OCI-LY3 (cell line): ENCODE measurements around the gene HYOU1.
A peak's percentile ranks its signal among the peaks of the same experiment; 100 is the strongest.

Experiments
- H2AFZ ChIP-seq: fragments of 200-600, 300-600 bp; shearing (Covaris generic); 2 replicates; pipeline ENCODE4 v1.6.0; 2014; ENCODE audit warnings: antibody characterized with exemption, low read depth, low read length
- H3K27ac ChIP-seq: fragments of 200-600, 300-600 bp; sonication (generic); 2 replicates; pipeline ENCODE4 v1.5.1; 2014; ENCODE audit warnings: mild to moderate bottlenecking, low read length, moderate library complexity, mixed read lengths
- H3K27me3 ChIP-seq: fragments of 200-600, 300-600 bp; sonication (generic); 2 replicates; pipeline ENCODE4 v1.6.1; 2014; ENCODE audit warnings: low read depth, low read length, mixed read lengths
- H3K36me3 ChIP-seq: fragments of 200-600, 300-600 bp; sonication (generic); replicated peaks from 2 replicates; pipeline ENCODE3; 2014; ENCODE audit warnings: low read depth, low read length, mixed read lengths
- H3K4me1 ChIP-seq: fragments of 300-600, 200-600 bp; sonication (generic); 2 replicates; pipeline ENCODE4 v1.6.1; 2014; ENCODE audit warnings: low read length, mixed read lengths
- H3K4me2 ChIP-seq: fragments of 200-600, 300-600 bp; sonication (generic); 2 replicates; pipeline ENCODE4 v1.6.1; 2014; ENCODE audit warnings: low read length, mixed read lengths
- H3K4me3 ChIP-seq: fragments of 300-600, 200-600 bp; sonication (generic); 2 replicates; pipeline ENCODE4 v1.5.1; 2014; ENCODE audit warnings: antibody characterized with exemption, mild to moderate bottlenecking, low read length, moderate library complexity
- H3K79me2 ChIP-seq: fragments of 300-600, 200-600 bp; shearing (Covaris generic); 2 replicates; pipeline ENCODE4 v1.6.1; 2014; ENCODE audit warnings: mild to moderate bottlenecking, low read length, mixed read lengths
- H3K9ac ChIP-seq: fragments of 300-600, 200-600 bp; shearing (Covaris generic); 2 replicates; pipeline ENCODE4 v1.6.0; 2014; ENCODE audit warnings: mild to moderate bottlenecking, low read length, moderate library complexity
- H3K9me3 ChIP-seq: fragments of 200-600, 300-600 bp; shearing (Covaris generic); 2 replicates; pipeline ENCODE4 v1.6.1; 2014; ENCODE audit warnings: low read length, mixed read lengths; ENCODE audit not compliant: insufficient read depth
- H4K20me1 ChIP-seq: fragments of 200-600, 300-600 bp; sonication (generic); 2 replicates; pipeline ENCODE4 v1.6.1; 2016; ENCODE audit warnings: low read length, mixed read lengths; ENCODE audit not compliant: insufficient read depth
- EZH2phosphoT487 ChIP-seq: fragments of 200-600 bp; shearing (Covaris generic); IDR thresholded peaks from 2 replicates; pipeline ENCODE4 v1.6.1; 2018; ENCODE audit warnings: antibody characterized with exemption, mixed run types, low read depth
- TF ChIP-seq, protein P1 (sequence below): fragments of 200-600, 300-600 bp; sonication (generic); IDR thresholded peaks from 2 replicates; pipeline ENCODE4 v1.5.1; 2014; ENCODE audit warnings: antibody characterized with exemption, low read length, low read depth

HYOU1 gene

GRCh38 chr11:119100994-119101758 lies 44.2 kb upstream of the HYOU1 start:
- H3K27me3 ChIP-seq = no peaks in the 10 kb centered on the region
- no peaks in the 10 kb centered on the region for H3K9me3 ChIP-seq
- H3K4me3 ChIP-seq = peak overlapping the region; percentile 89
- H3K27ac ChIP-seq = peak overlapping the region; percentile 78
- peaks cover 20% of the 10 kb centered on the region for H3K4me1 ChIP-seq
- peak overlapping the region; percentile 92; the same call in 1 of the 2 replicates for H2AFZ ChIP-seq
- H3K4me2 ChIP-seq = peak overlapping the region; percentile 95
- peaks cover 22% of the 10 kb centered on the region for H3K79me2 ChIP-seq
- TF ChIP-seq EZH2phosphoT487 = no peak
- TF ChIP-seq, protein P1, sequence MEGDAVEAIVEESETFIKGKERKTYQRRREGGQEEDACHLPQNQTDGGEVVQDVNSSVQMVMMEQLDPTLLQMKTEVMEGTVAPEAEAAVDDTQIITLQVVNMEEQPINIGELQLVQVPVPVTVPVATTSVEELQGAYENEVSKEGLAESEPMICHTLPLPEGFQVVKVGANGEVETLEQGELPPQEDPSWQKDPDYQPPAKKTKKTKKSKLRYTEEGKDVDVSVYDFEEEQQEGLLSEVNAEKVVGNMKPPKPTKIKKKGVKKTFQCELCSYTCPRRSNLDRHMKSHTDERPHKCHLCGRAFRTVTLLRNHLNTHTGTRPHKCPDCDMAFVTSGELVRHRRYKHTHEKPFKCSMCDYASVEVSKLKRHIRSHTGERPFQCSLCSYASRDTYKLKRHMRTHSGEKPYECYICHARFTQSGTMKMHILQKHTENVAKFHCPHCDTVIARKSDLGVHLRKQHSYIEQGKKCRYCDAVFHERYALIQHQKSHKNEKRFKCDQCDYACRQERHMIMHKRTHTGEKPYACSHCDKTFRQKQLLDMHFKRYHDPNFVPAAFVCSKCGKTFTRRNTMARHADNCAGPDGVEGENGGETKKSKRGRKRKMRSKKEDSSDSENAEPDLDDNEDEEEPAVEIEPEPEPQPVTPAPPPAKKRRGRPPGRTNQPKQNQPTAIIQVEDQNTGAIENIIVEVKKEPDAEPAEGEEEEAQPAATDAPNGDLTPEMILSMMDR = no peak
- no peaks in the 10 kb centered on the region for H4K20me1 ChIP-seq
- H3K9ac ChIP-seq = peak overlapping the region; percentile 94
- H3K36me3 ChIP-seq = peaks cover 19% of the 10 kb centered on the region

- Histone ChIP-seq H3K4me2 (peak overlapping the region; percentile 95), H3K27ac (no peak overlapping the region), H3K4me1 (peaks cover 23% of the 10 kb centered on the region), H3K4me3 (peak overlapping the region; percentile 89), H3K36me3 (peaks cover 19% of the 10 kb centered on the region), H3K9ac (peak overlapping the region; percentile 94), H4K20me1 (no peaks in the 10 kb centered on the region), H3K9me3 (no peaks in the 10 kb centered on the region), H3K79me2 (peaks cover 22% of the 10 kb centered on the region), H3K27me3 (no peaks in the 10 kb centered on the region), H2AFZ (no peak overlapping the region)
- TF ChIP-seq EZH2phosphoT487 = no peak
- TF ChIP-seq, protein P1 = peak; percentile 60
These were observed 43.4 kb upstream of the HYOU1 start for GRCh38 chr11:119100246-119100970.

- no peaks in the 10 kb centered on the region for H3K27me3 ChIP-seq
- peak overlapping the region; percentile 95 for H3K4me2 ChIP-seq
- no peak overlapping the region for H3K4me3 ChIP-seq
- peaks cover 28% of the 10 kb centered on the region for H3K79me2 ChIP-seq
- TF ChIP-seq EZH2phosphoT487 = no peak
- no peaks in the 10 kb centered on the region for H3K9me3 ChIP-seq
- peaks cover 23% of the 10 kb centered on the region for H3K4me1 ChIP-seq
- H3K36me3 ChIP-seq = peaks cover 20% of the 10 kb centered on the region
- H2AFZ ChIP-seq = no peak overlapping the region
- no peaks in the 10 kb centered on the region for H4K20me1 ChIP-seq
- H3K27ac ChIP-seq = no peak overlapping the region
- H3K9ac ChIP-seq = no peak overlapping the region
These were observed 42.7 kb upstream of the HYOU1 start for GRCh38 chr11:119099711-119100110.

GRCh38 chr11:119095066-119095880 lies 38.3 kb upstream of the HYOU1 start:
- Histone ChIP-seq H3K4me1 (peaks cover 35% of the 10 kb centered on the region), H3K79me2 (peaks cover 41% of the 10 kb centered on the region), H3K27ac (peak overlapping the region; percentile 73), H3K27me3 (no peaks in the 10 kb centered on the region), H3K4me2 (peak overlapping the region; percentile 96), H3K9me3 (no peaks in the 10 kb centered on the region), H3K9ac (peak overlapping the region; percentile 92), H3K36me3 (peaks cover 58% of the 10 kb centered on the region), H2AFZ (no peak overlapping the region), H4K20me1 (peaks cover 26% of the 10 kb centered on the region), H3K4me3 (peak overlapping the region; percentile 97)
- TF ChIP-seq, protein P1 = peak; percentile 19
- no peak for TF ChIP-seq EZH2phosphoT487
